Mammary epithelial cell (primary cell): ENCODE data around the gene ADAMTS17.

Experiments
- CTCF ChIP-seq, 2 donors: IDR thresholded peaks in 1 of 2; conservative IDR thresholded peaks in 1 of 2; 2 replicates each; pipeline ENCODE4 v1.5.1; 2011 to 2012; ENCODE audit warnings: inconsistent platforms in 2 of 2, low read length in 2 of 2, mild to moderate bottlenecking in 2 of 2, control low read depth in 1 of 2, low read depth in 1 of 2; ENCODE audit not compliant: insufficient read depth in 1 of 2; ENCODE audit errors: extremely low read depth in 1 of 2
- EZH2 ChIP-seq: IDR thresholded peaks from 2 replicates; pipeline ENCODE4 v1.6.1; 2012; ENCODE audit warnings: low read length, inconsistent platforms, borderline replicate concordance

- TF ChIP-seq EZH2, result no peak
- no peak for TF ChIP-seq CTCF (conservative IDR thresholded peaks at IDR 0.05 in 1 of 2, IDR thresholded peaks at IDR 0.05 in 1 of 2; ENCODE audit: extremely low read depth in 1 of 2, insufficient read depth in 1 of 2, low read depth in 1 of 2, low read length in 2 of 2)
Measured at GRCh38 chr15:99996660-99997059, 345.1 kb downstream of the ADAMTS17 start.
